Transverse colon (tissue), 3 donors: ENCODE results near the gene TRIM45.

Experiments
- CTCF ChIP-seq, 5 experiments: fragments of 200-600 bp in 3 of 5; fragments of 450-650 bp in 2 of 5; sonication (generic) in 3 of 5; IDR thresholded peaks; 1 replicate in 2 of 5; 2 replicates in 3 of 5; pipeline ENCODE4 v1.5.1; 2016 to 2017; ENCODE audit warnings: antibody characterized with exemption in 5 of 5, inconsistent platforms in 3 of 5, mild to moderate bottlenecking in 2 of 5, moderate library complexity in 1 of 5
- POLR2A ChIP-seq: fragments of 450-650 bp; IDR thresholded peaks from one replicate; pipeline ENCODE4 v1.6.1; 2016; ENCODE audit warnings: antibody characterized with exemption, mild to moderate bottlenecking, moderate library complexity

GRCh38 chr1:117162816-117163215, 41.3 kb upstream of the TRIM45 start:
- TF ChIP-seq POLR2A, result no peak
- no peak for TF ChIP-seq CTCF (IDR thresholded peaks at IDR 0.05)
